Activated CD8-positive, alpha-beta memory T cell treated with anti-CD3 and anti-CD28 coated beads for 48 hours (primary cell): ENCODE data around the gene ZNF79.

Experiments
- DNase-seq, 3 experiments: peaks; one replicate each; pipeline ENCODE4 v3.0.0-alpha.2; 2020; ENCODE audit warnings: low read depth in 2 of 3, low spot score in 2 of 3

Gene ZNF79

DNA sequence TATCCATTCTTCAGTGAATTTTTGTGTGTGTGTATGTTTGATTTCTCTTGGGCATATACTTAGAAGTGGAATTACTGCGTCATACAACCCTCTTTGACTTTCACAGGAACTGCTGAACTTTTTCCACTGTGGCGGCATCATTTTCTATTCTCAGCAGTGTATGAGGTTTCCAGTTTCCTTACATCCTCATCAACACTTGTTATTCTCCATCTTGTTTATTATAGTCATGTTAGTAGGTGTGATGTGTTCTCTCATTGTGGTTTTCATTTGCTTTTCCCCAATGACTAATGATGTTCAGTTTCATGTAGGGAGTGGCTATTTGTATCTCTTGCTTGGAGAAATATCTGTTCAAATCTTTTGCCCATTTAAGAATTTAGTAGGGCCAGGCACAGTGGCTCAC is 2.6 kb downstream of the ZNF79 start:
- no peak for DNase-seq

DNA sequence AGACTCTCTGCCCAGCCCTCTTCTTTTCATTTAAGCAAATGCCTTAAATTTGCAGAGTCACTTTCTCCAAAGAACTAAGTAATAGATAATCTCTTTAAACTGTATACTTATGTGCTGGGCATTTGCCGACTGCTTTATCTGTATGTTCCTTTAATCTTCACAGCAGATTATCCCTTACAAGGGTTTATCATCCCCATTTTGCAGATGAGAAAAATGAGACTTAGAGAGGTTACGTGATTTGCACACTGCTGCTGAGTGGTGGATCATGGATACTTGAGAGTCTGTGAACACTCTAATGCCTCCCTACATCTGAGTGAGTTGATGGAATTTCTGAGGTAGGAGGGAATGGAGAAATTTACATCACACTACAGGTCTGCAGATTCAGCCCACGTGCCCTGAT is 4.2 kb downstream of the ZNF79 start:
- no peak for DNase-seq

GRCh38 chr9:127430415-127430814 is 6.2 kb downstream of the ZNF79 start:
- DNase-seq: no peak

- DNase-seq: no peak
Observed at GRCh38 chr9:127437497-127438264, 13.5 kb downstream of the ZNF79 start.

GRCh38 chr9:127438394-127438793 is 14.2 kb downstream of the ZNF79 start:
- no peak for DNase-seq

DNA sequence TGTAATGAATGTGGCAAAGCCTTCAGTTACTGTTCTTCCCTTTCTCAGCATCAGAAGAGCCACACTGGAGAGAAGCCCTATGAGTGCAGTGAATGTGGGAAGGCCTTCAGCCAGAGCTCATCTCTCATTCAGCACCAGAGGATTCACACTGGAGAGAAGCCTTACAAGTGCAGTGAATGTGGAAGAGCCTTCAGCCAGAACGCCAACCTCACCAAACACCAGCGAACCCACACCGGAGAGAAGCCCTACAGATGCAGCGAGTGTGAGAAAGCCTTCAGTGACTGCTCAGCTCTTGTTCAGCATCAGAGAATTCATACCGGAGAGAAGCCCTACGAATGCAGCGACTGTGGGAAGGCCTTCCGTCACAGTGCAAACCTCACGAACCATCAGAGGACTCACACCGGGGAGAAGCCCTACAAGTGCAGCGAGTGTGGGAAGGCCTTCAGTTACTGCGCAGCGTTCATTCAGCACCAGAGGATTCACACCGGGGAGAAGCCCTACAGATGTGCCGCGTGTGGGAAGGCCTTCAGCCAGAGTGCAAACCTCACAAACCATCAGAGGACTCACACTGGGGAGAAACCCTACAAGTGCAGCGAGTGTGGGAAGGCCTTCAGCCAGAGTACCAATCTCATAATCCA is 20.2 kb downstream of the ZNF79 start:
- no peak for DNase-seq

DNA sequence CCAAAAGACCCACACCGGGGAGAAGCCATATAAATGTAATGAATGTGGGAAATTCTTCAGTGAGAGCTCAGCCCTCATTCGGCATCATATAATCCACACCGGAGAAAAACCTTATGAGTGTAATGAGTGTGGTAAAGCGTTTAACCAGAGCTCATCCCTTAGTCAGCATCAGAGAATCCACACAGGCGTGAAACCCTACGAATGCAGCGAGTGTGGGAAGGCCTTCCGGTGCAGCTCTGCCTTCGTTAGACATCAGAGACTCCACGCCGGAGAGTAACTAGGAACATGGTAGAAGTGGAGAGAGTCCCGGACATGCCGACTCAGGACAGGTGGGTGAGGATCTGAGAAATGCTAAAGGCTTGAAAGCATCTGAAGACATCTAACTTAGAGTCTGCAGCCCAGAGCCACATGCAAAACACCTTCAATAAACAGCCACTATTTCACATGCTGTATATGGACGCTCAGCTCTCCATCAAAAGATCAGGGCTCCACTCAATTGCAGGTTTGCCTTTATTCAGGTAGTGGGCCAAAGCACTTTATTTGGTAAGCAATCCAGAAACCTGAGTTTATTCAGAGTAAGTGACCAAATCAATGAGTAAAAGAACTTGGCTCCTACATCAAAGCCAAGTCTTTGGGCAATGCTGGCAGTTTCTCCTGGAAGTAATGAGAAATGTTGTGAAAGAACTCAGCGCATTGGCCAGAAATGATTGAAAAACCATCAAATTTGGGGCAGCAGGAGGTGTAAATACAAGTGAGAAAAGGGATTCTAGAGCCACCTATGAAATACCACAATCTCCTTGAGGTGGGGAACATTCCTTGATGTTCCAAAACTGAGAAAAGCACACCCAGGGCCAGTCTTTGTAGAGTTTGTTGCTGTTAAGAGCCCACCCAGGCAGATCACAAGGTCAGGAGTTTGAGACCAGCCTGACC is 21.0 kb downstream of the ZNF79 start:
- DNase-seq: no peak

DNA sequence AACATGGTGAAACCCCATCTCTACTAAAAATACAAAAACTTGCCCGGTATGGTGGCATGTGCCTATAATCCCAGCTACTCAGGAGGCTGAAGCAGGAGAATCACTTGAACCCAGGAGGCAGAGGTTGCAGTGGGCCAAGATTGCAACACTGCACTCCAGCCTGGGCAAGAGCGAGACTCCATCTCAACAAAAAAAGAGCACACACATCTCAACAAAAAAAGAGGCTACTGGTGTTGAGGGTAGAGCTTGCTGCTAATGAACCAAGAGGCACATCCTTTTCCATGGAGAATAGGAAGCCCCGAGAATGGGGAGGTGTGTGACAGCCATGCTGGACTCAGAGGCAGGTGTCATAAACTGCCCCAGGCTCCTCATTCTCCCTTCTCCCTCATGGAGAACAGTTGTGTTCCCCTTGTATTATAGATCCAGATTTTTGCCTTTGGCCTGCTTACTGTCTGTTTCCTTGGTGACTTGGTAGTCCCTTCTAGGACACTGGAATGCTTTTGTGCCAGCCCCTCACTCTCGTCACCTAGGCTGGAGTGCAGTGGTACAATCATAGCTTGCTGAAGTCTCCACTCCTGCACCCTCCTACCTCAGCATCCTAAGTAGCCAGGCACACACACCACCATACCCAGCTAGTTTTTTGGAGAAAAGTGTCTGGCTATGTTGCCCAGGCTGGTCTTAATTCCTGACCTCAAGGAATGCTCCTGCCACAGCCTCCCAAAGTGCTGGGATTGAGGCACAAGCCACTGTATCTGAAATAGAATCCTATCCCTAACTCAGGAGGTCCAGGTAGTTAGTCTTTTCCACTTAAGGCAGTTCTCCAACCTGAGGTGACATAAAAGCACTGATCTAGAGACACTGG is 21.9 kb downstream of the ZNF79 start:
- DNase-seq: no peak

- DNase-seq: no peak
Observed at GRCh38 chr9:127446713-127447415, 22.7 kb downstream of the ZNF79 start.

GRCh38 chr9:127447416-127448111 is 23.4 kb downstream of the ZNF79 start:
- DNase-seq: no peak

- no peak for DNase-seq
Observed at GRCh38 chr9:127448112-127448805, 24.1 kb downstream of the ZNF79 start.

DNA sequence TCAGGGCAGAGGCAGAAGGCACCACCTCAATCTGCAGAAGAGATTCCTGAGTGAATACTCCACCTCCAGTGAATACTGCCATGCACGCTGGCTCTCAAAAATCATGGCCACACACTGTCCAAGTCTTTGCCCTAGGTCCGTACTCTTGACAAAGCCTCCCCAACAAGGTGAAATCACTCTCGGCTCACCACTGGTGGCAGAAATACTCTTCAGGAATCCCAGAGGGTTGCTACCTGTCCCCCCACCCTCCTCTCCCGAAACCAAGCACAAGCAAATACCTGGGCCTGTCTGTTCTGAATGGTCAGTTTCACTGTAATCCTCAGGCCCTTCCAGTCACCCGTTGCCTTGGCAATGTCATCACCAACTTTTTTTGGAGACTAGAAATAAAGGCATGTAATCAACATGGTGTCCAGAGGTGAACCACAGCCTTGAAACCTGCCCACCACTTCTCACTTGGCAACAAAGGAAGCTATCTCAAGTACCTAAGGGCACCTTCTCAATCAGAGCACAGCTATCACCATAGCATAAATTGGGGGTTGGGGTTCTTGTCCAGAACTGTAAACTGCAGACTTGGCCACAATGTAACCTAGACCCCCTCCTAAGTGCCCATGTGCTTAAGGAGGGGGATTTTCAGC is 25.3 kb downstream of the ZNF79 start:
- DNase-seq: no peak

DNA sequence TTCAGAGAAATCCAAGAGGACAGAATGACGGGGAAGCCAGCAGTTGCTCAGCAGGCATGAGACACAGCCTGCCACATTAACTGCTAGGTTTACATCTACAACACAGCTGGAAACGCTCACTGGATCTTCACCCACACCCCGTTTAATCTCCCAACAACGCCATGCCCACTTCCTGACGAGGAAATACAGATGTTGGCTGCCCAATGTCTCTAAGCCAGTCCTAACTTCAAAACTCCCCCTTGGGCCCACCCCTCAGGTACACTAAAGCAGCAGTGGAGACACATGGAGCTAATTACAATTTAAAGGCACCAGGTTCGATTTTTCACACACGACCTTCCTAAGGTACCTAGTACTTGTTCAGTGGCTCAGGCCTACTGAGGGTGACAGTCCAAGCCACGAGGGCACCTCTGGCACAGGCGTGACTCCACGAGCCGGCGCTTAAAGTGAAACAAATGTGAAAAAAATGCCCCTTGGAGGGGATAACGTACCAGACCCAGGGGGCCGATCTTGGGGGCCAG is 26.1 kb downstream of the ZNF79 start:
- DNase-seq: no peak

DNA sequence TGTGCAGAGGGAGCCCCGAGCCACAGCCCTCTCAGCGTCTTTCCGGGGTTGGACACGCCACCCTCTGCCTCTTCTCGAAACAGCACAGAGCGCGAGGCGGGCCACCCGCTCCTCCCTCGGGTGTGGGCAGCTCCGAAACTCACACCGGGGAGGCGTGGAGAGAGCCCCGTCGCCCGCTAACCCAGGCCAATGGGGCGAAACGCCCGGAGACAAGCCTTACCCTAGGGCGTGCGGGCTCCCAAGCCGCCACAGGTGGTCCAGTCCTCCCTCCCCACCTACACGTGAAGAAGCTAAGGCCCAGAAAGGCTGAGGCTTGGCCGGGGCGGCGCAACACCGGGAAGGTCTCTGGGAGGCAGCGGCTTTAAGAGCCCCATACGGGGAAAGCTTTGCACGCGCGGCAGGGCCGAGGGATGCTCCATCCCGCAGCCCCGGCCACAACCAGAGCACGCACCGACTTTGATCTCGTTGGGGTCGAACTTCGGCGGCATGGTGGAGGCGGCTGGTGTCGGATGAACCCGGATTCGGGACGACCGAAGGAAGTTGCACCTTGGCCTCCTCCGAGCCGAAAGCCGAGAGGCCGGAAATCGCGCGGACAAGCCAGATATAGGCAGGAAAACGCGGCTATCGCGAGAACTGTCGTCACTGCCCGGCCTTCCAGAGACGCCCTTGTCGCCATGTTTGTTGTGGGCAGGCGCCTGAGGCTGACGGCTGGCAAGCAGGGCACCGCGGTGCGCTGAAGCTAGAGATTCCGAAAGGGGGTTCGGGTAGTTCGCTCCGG is 26.8 kb downstream of the ZNF79 start, which contains the start of the genes LRSAM1 and RPL12:
TSS of gene LRSAM1 (plus strand) at position 681 of the 778 bp plus-strand sequence. CDS start 3,018 bp downstream, outside the sequence.
TSS of gene RPL12 (minus strand) at position 577 of the 778 bp plus-strand sequence. CDS start at position 488, 89 bp downstream.
- DNase-seq: peak; percentile 90 to 100 (median 100)

DNA sequence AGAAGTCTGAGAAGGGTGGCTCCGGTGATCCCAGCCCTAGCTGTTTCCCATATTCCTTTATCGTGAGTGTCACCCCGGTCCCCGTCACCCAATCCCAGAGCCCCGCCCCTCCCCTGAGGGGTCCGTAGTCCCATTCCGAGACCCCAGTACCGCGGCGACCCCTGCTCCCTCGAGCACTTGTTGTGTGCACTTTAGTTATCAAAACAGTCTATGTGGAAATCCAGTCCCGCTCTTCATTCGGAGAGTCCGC is 27.4 kb downstream of the ZNF79 start:
- DNase-seq: no peak

DNA sequence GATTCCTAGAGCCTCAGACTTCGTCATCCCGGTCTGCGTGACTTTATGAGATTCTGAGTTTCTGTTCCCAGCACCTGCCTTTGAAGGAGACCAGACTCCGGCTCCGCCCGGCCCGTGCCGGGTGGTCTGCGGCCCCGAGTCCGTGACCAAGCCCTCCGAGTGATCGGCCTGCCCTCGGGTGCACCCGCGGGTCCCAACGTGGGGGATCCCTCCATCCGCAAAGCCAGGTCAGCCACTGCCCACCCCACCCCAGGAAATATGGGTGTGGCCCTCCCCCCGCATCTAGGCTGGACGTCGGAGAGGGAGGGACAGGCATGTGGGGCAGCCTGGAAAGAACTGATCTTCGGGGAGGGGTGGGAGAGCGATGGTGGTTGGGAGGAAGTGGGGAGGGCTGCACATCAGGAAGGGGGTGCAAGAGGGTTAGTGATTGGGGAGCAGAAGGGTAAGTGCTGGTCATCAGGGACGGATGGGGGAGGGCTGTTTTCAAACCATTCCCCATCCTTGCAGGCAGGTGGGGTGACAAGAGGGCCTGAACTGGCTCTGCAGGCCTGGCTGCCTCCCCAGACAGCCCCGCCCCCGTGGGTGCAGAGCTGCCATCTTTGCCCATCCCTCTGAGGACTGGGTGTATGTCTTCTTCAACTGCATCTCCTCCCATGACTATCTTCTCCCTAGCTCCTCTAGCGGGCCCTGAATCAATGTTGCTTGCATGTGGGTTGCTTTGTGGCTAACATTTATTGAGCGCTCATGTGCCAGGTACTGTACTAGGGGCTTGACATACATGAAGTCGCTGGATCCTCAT is 27.9 kb downstream of the ZNF79 start:
- DNase-seq: peak in 1 of 3 experiments; percentile 36

DNA sequence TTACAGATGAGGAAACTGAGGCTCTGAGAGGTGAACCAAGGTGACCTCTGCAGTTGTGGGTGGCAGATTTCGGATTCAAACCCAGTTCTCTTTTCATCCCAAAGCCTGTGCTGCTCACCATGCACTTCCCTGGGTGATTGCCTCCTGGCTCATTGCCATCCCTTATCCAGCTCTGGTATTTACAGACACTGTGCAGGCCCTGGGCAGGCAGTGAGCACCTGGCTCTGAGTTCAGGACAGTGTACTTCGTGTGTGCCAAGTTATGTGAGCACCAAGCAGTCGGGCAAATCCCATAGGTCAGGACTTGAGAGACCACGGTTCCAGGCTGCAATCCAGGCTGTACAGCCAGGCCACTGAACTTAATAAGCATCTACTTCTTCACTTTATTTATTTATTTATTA is 28.5 kb downstream of the ZNF79 start:
- no peak for DNase-seq
